GM11168 (cell line): ENCODE measurements around the gene TLCD4.
"Not testable (repeated sequence)": the region's sequence is repeated elsewhere in the genome, so short reads cannot be mapped to it uniquely, and the experiment has no call there.

Experiments
- in situ Hi-C: fragments of 300-500 bp; cut with MboI; formaldehyde crosslinking; loops from one replicate; pipeline ENCODE4 v1.12.0; 2022; ENCODE audit warnings: low sequenced_read_pairs; ENCODE audit not compliant: unreplicated experiment

The TLCD4 gene

DNA sequence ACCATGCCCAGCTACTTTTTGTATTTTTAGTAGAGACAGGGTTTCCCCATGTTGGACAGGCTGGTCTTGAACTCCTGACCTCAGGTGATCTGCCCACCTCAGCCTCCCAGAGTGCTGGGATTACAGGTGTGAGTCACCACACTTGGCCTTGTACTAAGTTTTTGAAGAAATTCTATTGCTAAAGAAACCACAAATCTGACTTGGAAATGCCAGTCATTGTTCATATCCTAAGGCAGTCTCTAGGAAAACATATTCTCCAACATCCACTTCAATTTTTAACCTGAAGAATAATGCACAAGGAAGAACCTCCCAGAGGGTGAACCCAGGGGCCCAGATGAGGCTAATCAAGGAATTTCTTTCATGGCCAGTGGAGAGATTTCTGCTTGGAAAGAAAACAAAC is 24.3 kb upstream of the TLCD4 start:
- in situ Hi-C loops: not testable (repeated sequence)

DNA sequence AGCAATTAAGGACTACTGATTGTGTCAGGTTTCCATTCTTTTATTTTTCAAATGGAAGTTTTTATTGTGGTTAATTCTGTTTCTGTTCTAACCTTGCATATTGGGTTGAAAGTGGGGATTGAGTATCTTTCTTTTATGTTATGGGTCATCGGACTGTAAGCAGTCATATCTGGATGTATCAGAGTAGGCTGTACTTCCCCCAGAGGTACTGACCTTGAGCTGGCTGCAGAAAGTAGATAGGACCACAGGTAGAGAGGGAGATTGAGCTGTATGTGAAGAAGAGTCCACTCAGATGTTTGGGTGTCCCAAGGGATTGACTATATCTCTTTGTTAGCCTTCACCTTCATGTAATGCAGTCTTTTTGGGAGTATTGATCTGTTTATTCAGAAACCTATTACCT is 23.9 kb upstream of the TLCD4 start:
- in situ Hi-C loops: no loop called here

DNA sequence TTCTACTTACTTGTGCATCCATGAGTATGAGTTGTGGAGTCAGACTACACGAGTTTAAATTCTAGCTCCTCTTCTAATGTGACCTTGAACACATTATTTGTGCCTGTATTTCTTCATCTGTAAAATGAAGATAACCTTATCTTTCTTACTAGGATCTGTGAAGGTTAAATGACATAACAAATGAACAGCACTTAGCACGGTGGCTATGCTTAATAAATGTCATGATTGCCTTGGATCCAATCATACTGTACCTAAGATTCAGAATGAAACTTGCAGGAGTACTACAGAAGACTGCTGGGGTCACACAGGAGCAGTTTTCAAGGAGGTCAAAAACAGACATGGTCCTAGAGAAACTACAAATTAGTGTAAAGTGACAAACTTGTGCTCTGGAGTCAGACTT is 22.2 kb upstream of the TLCD4 start:
- in situ Hi-C loops: no loop called here

DNA sequence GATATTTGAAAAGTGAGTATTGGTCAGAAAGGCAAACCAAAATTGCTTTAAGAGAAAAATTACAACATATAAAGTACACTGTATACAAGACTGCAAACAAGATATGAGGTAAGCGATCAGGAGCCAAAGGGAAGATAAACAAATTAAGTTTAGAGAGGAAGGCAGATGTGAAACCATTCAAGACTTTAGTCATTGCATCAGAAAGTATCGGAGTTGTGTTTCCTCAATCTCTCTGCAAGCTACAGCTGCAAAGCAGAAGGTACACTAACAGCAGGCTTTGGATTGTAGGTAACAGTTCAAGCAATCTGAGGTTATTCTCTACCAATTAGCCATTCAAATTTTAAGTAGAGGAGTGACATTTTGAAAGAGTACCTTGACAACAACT is 21.3 kb upstream of the TLCD4 start:
- in situ Hi-C loops: no loop called here

DNA sequence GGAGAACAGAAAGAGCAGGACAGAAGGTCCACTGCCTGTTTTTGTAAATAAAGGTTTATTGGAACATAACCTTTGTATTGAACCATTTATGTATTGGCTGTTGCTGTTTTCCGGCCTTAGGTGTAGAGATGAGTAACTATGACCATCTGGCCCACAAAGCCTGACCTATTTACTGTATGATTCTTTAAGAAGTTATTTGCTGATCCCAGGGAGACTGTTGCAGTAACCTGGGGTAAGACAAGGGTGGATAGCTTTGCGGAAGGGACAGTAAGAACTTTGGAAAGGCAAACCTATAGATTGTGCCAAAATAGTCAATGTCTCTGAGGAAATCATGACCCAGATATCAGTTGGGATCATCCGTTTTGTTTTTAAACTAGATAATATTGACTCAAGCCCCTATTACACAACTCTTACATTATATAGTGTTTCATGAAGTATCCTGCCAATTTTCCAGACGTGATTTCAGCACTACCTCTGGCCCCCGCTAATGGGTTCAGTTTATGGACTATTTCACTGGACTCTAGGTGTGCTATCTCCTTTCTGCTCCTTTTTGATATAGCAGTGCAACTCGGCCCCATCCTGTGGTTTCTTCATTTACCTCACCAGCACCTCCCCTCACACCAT is 20.8 kb upstream of the TLCD4 start:
- in situ Hi-C loops: no loop called here

DNA sequence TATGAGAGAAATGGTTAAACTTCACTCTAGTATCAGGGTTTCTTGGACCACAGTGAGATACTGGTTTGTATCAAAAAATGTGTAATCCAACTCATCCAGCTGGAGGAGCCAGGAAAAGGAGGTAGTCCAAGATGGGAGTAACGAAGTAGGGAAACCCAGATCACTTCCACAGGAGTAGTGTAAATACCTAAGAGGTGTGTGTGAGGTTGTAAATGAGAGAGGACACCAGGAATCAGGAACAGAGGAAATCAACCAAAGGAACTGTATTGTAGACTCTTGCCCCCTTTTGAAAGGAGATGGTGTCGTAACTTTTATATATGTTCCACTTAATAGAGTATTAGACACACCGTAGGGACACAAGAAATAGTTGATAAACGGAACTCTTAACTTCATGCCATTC is 19.7 kb upstream of the TLCD4 start:
- in situ Hi-C loops: no loop called here

DNA sequence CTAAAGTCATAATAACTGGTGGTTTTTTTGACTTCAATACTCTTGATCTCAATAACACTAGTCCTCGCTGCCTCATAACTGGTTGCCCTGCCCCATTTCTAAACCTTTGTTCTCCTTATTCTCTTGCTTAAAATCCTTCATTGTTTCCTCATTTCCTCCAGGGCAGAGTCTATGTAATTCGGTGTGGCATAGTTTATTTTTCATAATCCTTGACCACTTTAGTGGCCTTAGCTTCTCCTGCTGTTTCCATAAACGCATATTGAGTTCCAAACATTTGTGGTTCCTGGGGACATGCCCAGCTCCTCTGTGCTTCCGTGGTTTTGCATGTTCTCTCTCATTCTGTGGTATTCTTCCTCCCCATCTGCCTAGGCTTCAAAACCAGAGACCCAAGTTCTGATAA is 19.0 kb upstream of the TLCD4 start:
- in situ Hi-C loops: no loop called here

DNA sequence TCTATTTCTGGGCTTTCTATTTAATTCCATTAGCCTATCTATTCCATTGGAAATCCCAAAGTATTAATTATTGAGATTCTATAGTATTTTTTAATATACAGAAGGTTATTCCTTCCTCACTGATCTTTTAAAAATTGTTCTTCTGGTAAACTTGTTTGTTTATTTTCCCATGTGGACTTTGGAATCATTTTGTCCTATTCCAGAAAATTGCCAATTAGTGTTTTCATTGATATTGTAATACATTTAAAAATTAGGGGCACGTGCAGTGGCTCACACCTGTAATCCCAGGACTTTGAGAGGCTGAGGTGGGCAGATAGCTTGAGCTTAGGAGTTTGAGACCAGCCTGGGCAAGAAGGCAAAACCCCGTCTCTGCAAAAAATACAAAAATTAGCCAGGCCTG is 8.4 kb upstream of the TLCD4 start:
- in situ Hi-C loops: no loop called here

DNA sequence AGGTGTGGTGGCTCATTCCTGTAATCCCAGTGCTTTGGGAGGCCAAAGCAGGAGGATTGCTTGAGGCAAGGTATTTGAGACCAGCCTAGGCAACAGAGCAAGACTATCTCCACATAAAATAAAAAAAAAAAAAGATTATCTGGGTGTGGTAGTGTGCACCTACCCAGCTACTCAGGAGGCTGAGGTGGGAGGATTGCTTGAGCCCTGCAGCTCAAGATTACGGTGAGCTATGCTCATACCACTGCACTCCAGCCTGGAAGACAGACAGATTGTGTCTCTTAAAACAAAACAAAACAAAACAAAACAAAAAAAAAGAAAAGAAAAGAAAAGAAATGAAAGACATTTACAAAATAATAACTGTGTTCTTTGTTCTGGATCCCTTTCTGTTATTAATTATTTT is 6.1 kb upstream of the TLCD4 start:
- in situ Hi-C loops: no loop called here

DNA sequence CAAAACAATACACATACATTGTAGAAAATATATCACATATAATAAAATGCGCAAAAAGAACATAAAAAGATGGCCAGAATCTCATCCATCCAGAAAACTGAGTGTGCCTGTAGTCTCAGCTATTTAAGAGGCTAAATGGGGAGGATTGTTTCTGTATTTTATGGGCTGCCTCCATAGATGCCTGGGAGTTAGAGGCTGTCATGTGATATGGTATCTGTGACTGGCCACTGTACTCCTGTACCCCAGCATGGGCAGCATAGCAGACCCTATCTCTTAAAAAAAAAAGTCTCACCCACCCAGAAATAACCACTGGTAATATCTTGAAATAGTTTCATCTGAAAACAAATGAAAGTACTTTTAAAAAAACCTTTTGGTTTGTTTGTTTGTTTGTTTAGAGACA is 3.5 kb upstream of the TLCD4 start:
- in situ Hi-C loops: no loop called here

DNA sequence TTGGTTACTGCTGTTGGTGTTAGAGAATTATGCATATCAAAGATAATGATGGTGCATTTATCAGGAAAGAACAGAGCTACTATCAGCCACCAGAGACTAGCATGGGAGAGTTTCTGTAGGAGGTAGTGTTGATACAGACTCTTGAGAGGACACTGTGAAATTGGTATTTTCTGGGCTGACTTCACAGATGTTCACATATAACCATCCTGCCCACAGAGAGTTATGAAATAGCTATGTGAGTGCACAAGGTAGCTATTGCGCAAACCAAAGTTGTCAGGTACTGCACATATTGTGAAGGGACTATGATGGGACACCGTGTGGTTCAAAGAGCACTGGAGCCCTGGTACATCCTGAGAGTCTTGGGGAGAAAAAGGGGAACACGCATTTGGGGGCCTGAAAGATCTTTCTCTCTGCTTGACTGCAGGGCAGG is 1.4 kb upstream of the TLCD4 start:
- in situ Hi-C loops: no loop called here

DNA sequence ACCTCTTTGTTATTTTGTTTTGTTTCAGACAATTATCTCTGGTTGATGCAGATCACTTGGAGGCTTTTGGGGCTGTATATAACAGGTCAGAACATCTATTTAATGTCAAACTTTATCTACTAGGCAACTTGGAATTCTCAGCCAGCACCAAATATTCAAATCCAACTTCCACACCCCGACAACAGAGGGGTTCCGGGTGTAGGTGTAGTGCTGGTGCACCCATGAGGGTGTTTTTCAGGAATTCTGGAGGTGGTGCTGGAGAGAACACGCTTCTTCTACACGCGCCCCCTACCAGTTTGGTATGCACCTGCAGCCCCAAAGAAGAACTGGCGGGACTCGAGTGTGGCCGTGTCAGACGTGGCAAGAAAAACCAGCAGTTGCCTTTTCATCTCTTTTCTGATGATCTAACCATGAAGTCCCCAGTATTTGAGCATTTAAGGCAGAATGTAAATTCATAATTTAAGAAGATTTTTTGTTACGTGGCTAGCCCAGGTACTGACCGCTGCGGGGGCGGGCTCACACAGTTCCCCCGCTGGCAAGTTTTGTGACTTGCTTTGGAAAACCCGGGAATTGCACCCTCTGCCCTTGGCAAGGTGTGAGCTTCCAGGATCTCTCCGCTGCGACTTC is 462 bp upstream of the TLCD4 start:
- in situ Hi-C loops: no loop called here

DNA sequence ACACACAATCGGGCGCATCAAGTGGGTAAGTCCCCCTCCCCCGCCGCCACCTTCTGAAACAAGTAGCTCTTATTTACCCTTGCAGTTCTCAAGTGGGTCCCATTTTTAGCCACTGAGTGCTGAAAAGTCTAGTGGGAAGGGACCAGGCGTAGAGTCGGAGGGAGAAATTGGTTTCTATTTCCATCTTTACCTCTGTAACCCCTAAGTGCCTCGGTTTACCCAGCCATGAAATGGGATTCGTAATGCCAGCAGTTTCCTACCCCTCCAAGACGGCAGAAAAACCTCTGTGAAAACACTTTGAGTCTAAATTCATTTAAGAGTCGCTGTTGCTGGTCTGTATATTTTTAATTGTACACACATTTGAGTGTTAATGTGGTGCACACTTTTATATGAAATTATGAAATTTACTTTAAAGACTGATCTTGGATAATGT is 928 bp downstream of the TLCD4 start:
- in situ Hi-C loops: no loop called here

DNA sequence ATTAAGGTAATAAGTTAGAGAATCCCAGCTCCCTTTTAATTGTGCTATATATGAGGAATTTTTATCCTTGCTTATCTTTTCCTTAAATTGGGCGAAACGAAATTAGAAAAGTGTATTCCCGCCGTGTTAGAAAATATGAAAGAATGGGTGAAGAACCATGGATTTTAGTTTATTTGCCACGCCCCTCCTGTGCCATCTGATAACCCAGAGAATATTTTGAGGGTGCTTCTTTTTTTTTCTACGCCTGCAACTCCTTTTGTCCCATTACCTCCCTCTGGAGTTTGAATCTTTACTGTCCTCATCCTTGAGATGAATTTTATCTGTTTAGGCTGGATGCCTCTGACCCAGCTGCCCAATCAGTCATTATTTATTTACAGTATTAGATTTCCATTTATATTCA is 1.6 kb downstream of the TLCD4 start:
- in situ Hi-C loops: no loop called here

DNA sequence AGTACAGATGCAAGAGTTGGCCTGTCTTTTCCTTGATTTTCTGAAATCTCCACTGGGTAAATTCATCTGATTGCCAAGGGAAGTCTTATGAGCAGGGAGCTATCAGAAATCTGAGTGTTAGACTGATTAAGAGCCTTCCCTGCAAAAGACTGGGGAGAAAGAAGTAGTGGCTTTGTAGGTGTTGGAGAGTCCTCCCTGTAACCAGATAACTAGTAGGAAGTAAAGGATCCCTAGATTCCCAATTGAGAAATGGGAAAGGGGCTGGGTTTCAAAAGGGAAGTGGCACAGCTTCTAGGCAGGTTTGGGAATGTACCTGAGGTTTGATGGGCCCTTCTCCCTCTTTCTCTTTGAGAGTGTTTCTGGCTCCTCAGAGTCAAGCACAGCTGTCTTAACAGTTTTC is 2.1 kb downstream of the TLCD4 start:
- in situ Hi-C loops: no loop called here

DNA sequence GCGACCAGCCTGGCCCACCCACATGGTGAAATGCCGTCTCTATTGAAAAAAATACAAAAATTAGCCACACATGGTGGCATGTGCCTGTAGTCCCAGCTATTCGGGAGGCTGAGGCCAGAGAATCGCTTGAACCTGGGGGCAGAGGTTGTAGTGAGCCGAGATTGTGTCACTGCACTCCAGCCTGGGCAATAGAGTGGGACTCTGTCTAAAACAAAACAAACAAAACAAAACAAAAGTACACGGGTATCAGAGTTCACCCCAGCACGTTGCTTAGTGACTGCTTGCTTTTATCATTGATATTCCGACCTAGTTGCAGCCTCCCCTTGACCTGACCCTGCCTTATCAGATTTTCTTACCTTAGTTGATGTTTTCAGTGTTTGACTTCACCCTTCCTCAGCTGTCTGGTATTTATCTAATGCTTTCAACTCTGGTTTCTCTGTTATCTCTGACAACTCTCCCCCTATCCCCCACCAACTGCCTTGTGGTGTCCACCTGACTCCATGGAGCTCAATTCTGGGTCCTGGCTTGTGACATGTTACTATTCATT is 5.1 kb downstream of the TLCD4 start:
- in situ Hi-C loops: no loop called here

DNA sequence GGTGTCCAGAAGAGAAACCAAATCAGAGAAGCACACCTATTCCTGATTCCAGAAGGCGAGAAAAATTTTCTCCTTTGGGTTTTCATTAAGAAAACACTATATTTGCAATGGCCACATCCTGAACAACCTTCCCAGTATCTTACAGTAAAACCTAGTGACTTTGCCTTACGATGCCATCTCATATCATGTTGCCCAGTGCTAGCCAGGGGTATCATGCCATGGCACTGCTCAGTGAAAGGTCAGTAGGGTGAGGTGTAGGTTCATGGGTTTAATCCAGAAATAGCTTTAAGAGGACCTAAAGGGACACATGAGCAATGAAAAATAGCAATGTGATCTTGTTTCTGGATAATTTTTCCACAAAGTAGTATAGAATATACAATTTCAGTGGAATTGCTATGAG is 7.2 kb downstream of the TLCD4 start:
- in situ Hi-C loops: no loop called here

DNA sequence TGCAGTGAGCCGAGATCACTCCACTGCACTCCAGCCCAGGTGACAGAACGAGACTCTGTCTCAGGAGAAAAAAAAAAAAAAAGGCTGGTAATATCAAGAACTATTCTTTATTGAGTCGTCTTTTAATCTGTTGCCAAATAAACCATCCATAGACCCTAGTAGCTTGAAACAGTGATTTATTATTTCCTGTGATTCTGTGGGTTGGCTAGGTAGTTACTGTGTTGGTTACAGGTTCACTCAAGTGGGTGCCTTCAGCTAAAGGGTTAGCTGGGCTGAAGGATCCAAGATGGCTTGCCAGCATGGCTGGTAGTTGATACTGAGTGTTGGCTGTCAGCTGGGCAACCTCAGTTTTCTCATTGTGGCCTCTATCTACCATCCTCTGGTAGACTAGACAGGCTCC is 9.2 kb downstream of the TLCD4 start:
- in situ Hi-C loops: no loop called here

DNA sequence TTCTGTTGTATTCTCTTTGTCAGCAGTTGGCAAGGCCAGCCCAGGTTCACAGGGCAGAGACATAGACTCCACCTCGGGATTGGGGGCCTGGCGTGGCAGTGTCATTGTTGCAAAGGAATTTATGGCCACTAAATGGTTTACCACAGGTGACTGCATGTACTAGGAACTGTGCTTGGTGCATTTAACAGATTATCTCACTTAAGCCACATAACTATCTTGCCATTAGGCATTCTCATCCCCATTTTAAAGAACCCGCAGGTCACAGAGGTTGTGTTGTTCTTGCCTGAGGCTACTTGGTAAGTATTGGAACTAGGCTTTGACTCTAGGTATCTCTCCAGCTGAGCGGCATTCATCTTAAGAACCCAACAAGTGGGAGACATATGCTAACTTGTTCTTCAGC is 9.7 kb downstream of the TLCD4 start:
- in situ Hi-C loops: no loop called here

DNA sequence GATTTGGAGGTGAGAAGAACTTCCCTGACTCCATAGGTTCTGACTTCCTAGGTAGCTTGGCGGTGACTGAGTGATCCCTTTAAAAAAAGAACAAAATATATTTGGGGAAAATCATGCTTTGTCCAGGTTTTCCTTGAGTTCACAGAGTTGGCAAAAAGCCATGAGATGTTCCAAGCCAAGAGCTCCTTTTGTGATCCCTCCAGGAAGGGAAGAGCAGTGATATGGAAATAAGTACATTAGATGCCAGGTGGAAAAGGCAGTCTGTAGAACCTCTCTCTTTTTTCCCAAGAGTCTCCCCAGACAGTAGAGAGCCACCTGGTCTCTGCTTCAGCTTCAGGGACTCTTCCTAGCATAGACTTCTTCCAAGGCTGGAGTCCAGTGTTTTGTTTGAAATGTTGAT is 10.2 kb downstream of the TLCD4 start:
- in situ Hi-C loops: no loop called here

DNA sequence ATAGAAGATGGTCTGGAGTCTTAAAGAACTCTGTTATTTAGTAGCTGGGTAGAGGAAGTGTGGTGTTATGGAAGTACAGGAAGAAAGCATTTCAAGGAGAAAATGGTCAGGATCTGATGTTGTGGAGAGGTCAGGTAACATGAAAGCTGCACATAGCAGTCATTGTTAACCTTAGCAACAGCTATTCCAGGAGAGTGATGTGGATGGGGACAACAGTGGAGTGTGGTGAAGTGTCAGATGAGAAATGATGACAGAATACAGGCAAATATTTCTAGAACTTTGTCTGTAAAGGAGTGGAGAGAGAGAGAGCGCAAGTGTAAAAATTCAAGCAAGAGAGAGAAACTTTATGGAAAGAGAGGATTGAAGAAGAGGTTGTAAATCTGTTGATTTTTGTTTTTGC is 15.6 kb downstream of the TLCD4 start:
- in situ Hi-C loops: no loop called here

DNA sequence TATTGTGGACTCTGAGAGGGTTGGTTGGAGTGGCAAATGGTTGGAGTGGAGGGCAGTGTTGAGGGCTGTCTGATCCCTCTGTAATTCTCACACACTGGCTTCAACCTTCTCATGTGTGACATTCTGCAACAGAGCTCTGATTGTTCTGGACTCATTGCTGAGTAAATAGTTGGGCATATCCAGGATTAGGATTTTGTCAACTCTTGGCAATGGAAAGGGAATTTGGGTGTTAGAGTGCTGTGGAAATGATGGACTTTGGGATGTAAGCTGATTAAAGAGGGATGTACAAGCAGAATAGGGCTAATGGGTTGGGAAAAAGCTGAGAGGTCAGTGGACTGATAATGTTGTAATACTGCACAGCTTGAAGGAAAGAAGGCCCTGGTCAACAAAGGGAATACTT is 16.5 kb downstream of the TLCD4 start:
- in situ Hi-C loops: no loop called here
